ENCODE measurements around the gene AICDA.

- TF ChIP-seq CTCF (IDR thresholded peaks at IDR 0.05) (no peak), CBFB (CRISPR knock-in tag; IDR thresholded peaks at IDR 0.05; ENCODE audit: low read depth) (no peak), NFYB (CRISPR knock-in tag; conservative IDR thresholded peaks at IDR 0.05; ENCODE audit: low read depth) (no peak), CREB1 (CRISPR knock-in tag; IDR thresholded peaks at IDR 0.05) (no peak)
Measured at GRCh38 chr12:8559676-8560075, 53.0 kb downstream of the AICDA start.

Measured in WTC11 (cell line).